Activated CD4-positive, alpha-beta T cell treated with anti-CD3 and anti-CD28 coated beads, Interleukin-2, Interleukin-6, amounts not matched to agents 100 ng/mL and 50 ng/mL, durations not matched to agents 16 hours and 8 hours (primary cell): ENCODE data around the gene LRRFIP1.
"Not testable (repeated sequence)": the region's sequence is repeated elsewhere in the genome, so short reads cannot be mapped to it uniquely, and the experiment has no call there.

ENCODE experiments used
- DNase-seq: peaks from one replicate; pipeline ENCODE4 v3.0.0-alpha.2; 2020

Gene LRRFIP1

DNA sequence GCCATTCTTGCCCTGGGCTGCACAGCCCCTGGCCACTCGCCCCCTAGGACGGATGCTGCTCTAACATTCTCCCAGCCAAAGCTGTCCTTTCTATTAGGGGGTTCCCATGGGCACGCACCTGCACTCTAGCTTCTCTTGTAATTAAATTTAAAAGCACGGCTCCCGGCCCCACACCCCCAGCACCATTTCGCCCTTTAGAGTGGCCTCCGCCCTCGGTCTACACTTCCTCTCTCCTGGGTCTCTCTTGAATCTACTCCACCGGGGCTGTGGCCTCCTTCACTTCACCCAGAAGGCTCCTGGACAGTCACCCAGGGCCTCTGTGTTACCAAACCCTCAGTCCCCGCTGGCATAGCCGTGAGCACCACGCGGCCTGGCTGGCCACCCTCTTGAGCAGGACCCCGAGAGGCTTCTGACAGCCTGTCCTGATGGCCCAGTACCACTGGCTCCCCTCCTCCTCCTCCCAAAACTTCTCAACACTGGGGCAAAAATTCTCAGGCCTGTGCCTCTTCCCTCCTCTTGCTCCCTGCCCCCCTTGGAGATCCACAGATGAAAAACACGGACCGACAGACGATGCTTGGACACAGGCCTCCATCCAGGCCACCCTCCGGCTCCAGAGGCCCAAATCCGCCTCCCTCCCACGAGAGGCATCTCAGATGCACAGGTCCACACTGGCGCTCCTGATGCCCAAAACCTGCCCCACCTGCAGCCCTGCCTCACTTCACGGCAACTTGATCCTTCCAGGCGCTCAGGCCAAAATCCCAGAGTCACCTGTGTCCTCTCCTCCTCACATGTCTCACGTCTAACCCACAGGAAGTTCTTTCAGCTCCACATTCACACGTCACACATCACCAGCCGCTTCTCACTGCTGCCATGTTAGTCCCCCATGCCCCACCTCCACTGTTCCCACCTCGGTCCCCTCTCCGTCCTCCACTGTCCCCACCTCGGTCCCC lies 29.9 kb upstream of the LRRFIP1 start:
- no peak for DNase-seq

GRCh38 chr2:237598468-237599208 lies 28.7 kb upstream of the LRRFIP1 start:
- DNase-seq = no peak

- no peak for DNase-seq
These were observed 27.8 kb upstream of the LRRFIP1 start for GRCh38 chr2:237599465-237600110.

DNA sequence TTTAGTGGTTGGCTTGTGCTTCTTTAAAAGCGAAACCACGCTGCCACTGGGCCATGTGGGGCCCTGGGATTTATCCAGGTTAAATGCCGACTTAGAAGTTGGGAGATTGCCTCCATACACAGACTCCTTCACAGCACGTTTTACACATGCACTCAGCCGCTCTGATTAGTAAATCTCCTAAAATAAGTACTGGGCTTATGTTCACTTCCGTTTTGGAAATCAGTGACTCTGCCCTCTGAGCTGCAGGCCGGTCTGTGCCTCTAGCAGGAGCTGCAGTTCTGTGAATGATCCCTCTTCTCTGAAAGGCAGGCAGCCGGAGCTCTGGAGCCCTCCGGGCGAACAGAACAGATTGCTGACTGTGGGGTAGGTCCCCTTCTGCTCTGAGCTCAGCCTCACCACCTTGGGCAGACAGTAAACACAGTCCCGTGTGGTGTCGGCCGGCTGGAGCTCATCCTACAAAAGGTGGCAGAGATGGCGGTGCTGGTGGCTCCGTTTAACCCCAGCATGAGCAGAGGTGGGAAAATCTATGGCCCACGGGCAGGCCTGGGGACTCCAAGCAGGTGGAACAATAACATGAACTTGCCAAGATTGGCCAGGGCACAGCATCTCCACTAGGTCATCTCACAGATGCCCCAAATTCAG lies 27.1 kb upstream of the LRRFIP1 start:
- DNase-seq = no peak

DNA sequence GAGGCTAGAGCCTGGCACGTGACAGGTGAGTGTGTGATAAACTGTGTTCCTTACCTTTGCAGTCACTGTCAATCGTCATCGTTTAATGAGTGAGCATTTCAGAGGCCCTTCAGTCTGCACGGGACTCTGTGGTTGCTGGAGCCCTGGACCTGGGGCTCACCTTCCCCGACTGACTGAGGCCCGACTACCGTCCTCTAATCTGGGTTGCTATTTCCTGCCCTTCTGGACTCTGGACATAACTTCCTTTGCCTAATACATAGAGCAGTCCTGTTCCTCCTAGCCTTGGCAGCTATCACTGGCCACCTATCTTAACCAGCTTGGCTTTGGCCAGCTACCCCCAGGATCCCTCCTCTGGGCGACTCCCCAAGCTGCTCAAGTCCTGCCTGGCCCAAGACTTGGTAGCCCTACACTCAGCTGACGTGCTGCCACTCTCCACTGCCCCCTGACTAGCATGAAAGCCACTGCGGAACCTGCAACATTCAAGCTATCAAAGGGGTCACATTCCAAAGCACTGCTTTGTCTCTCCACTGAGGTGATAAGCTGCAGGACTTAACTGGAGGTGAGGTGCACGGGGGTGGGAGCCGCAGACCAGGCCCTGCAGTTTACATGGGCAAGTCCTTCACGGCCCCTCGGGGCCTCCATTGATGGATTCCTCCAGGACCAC lies 25.8 kb upstream of the LRRFIP1 start:
- no peak for DNase-seq

DNA sequence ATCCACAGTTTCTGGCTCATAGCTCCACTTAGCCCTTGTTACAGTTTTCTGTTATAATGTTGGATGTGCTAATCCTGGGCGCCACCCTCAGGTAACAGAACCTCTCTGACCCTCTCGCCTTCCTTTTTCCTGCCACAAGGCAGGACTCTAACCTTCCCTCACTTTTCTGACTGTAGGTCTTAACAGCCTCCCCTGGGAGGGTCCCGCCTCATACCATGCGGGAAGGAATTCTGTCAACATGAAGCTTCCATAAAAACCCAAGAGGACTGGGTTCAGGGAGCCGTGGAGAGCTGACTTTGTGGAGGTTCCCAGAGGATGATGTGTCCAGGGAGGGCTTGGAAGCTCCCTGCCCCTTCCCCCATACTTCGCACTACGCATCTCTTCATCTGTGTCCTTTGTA lies 25.0 kb upstream of the LRRFIP1 start:
- no peak for DNase-seq

DNA sequence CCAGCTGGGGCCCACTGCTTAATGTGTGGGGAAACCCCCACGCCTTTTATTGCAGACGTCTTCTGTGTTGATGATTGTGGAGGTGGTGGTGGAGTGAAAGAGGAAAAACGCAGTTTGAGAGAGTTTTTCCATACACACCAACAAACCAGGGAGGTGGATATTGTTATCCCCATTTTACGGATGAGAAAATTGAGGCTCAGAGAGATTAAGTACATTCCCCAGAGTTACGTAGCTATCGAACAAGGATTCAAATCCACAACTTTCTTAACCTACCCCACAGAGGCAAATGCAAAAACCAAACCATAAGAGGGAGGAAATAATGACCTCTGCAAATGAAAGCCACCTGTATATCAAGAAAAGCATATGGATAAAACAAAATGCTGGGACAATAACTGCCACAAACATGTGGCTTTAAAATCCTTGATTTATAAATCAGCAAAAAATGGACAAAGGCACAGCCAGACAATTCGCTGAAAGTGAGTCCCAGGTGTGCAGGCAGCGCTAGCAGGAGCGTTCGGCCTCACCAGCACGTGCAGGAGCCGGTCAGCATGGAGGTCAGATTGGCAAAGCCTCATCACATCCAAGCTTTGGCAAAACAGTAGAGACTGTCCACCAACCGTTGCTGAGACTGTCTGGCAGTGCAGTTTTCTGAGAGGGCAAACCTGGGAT lies 24.2 kb upstream of the LRRFIP1 start:
- DNase-seq = no peak

DNA sequence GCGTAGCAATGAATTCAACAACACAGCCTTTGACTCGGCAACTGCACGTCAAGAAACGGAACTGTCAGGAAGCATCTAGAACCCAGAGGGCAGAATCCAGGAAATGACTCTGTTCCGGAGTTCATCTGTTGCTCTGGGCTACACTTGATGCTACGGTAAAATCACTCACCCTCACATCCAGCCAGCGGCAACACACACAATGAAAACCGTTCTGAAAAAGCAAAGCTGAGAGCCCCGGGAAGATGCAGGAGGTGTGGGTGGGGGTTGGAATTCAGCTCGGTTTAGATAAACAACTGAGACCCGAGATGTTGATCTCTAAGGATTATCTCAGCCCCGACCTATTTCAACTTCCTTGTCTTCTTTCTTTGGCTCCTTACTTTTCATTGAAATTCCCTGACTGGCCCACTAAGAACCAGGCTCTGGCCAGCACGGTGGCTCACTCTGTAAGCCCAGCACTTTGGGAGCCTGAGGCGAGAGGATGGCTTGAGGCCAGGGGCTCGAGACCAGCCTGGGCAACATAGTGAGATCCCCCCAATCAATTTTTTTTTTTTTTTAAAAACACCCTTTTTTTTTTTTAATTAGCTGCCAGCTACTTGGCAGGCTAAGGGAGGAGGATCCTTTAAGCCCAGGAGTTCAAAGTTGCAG lies 23.5 kb upstream of the LRRFIP1 start:
- DNase-seq = peak; percentile 56

DNA sequence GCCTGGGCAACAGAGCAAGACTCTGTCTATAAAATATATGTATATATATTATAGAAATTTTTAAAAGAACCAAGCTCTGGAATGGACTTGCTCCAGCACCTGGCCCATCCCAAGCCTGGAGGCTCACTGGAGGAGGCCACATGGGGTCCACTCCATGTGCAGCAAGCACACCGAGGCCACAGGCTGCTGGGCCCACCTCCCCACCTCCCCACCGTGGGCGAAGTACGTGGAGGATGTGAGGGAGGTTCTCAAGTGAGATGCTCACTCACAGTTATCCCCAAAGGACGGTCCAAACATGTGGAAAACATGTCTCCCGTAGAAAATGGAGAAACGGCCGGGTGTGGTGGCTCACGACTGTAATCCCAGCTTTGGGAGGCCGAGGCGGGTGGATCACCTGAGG lies 23.0 kb upstream of the LRRFIP1 start:
- DNase-seq = no peak

- no peak for DNase-seq
These were observed 22.4 kb upstream of the LRRFIP1 start for GRCh38 chr2:237604960-237605359.

DNA sequence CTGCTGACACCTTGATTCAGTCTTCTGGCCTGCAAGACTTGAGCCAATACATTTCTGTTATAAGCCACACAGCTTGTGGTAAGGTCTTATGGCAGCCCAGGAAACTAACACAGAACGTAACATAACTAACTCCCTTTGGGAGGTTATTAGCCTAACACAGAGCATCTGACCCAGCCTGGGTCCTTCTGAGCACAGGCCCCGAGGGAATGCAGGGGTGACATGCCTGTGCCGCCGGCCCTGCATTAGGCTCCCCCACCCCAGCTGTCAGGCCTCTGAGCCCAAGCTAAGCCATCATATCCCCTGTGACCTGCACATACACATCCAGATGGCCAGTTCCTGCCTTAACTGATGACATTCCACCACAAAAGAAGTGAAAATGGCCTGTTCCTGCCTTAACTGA lies 20.9 kb upstream of the LRRFIP1 start:
- DNase-seq = not testable (repeated sequence)

- DNase-seq = no peak
These were observed 14.6 kb upstream of the LRRFIP1 start for GRCh38 chr2:237612527-237613357.

DNA sequence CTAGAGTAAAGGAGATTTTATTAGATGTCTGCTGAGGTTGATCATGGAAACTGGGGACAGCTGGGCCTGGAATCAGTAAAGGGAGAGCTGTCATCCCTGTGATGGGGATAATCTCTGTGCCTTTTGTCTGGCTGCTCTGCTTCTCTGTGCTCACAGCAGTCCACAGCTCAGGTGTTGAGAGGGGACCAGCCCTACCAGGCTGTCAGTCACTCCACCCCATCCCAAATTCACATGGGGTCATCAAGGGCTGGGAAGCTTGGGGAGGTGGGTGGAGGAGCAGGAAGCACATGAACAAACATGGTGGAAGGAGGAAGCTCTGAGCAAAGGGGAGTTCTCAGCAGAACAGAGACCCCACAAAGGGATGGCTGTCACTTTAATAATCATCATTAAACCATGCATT lies 13.7 kb upstream of the LRRFIP1 start:
- no peak for DNase-seq

DNA sequence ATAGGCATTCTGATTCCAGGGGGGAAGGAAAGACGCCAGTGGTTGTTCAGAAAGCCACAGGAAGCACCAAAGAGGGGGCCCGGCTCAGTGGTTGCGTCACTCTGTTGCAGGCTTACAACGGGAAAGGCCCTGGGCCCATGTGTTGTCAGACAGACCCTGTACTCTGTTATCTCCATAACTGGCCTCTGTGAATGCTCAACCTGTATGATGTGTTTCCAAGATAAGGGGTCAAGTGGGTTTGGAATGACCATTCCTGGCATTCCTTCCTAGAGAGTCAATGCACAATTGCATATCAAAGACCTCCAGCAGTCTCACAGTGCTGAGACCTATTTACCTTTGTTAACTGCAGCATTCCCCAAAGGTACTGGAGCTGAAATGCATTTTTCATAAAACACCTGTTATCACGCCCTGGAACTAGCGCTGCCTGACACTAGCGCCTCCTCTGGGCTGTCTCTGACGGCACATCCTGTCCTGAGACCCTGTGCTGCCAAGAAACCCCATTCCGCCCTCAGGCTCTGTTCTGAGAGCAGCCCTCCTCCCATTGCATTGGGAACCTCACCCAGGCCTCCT lies 13.2 kb upstream of the LRRFIP1 start:
- no peak for DNase-seq

GRCh38 chr2:237615631-237616249 lies 11.6 kb upstream of the LRRFIP1 start:
- DNase-seq = no peak

- DNase-seq = no peak
These were observed 11.0 kb upstream of the LRRFIP1 start for GRCh38 chr2:237616373-237616733.

DNA sequence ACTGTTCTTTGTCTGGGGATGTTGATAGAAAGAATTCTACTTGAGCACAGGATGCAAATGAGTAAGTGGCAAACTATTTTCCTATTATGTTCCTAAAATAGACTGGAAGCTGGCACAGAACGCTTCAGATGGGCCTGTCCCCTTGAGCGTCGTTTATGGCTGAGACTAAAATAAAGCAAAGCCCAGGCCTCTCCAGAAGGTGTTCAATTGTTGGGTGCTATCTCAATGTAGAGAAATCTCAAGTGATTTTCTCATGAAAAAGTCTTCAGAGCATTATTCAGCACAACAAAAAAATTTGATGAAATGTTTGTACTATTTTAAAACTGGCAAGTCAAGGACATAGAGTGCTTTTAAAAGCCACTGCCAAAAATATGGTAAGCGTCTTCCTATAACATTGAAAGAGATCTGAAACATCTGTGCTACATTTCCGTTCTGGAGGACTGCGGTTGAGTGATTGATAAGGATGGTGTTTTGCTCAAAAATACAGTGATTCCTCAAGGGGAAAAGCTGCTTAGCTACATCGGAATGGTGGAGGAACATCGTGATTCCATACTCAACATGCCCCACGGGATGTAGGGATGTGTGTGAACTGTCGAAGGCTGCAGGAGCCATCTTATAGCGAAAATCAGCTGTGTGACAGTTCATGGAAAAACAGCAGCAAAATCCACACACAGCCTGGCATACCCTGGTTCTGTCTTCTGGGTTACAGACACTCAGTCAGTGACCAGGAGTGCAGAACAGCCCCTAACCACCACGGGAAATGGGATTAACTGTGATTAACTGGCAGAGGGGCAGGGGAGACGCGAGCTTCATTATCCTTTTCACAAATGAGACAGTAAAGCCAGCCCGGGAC lies 10.4 kb upstream of the LRRFIP1 start:
- no peak for DNase-seq

DNA sequence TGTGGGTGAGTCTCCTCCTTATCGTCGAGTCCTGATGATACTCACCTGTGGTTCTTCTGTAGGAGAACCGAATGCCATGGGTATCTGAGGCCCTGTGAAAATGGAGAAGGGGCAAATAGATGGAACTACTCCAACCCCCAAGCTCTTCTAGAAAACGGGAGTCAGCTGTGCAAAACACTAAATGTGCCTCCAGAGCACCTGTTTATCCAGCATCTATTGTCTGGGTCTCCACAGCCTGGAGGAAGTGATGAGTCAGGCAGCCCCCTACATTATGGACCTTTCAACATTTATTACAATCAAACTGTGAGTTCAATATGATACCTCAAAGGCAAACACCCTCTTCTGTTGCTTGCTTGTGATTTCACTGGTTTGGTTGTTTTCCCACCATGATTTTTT lies 9.8 kb upstream of the LRRFIP1 start:
- DNase-seq = no peak

DNA sequence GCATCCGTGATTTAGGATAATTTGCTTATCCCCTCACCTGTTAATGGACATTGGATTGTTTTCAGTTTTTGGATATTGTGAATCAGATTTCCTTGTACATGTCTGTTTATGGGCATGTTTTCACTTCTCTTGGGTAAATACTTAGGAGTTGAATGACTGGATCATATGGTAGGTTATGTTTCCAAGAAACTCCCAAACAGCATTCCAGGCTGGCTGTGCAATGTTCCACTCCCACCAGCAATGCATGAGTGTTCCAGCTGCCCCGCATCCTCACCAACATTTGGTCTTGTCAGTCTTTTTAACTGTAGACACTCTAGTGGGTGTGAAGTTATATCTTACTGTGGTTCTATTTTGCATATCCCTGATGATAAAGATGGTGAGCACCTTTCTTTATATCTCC lies 8.9 kb upstream of the LRRFIP1 start:
- DNase-seq = no peak
